Activated CD8-positive, alpha-beta memory T cell treated with anti-CD3 and anti-CD28 coated beads, Interleukin-2, amount 50 U/mL, for 24 hours (primary cell): Measurements from ENCODE around the gene KCNQ2.

ENCODE experiments used
- DNase-seq: peaks from one replicate; pipeline ENCODE4 v3.0.0-alpha.2; 2020; ENCODE audit errors: extremely low read depth

KCNQ2 gene

GRCh38 chr20:63417097-63417737 lies 55.2 kb downstream of the KCNQ2 start:
- DNase-seq, result no peak

GRCh38 chr20:63416631-63417030 lies 55.8 kb downstream of the KCNQ2 start:
- no peak for DNase-seq

DNA sequence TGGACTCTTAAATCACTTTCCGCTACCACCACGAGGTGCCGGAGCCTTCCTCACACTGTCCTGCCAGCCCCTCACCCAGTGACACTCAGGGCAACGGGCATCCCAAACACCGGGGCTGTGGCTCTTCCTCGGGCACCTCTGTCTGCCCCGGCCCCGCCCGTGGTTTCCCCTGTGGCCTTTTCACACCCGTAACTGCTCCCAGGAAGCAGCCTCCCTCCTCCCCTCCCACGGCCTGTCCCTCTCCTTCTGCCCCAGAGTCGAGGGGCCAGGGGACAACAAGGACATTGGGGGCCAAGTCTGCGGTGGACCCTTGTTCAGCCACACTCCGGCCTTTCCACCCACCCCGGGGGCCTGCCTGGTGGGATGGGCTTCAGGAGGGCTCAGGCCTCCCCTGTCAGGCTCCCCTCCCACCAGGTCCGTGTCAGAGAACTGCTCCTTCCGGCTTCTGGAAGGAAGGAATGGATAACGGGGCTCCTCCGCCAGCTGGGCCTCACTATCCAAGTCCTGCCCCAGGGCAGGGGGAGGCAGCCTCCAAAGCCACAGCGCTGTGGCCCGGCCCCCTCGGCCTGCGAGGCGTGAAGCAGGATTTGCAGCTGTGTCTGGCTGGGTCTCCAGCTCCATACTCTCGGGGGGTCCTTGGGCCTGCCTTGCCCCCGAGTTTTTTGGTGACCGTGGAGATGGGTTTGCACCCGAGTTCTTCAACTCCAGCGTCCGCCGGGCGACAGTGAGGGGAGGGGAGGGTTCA lies 56.6 kb downstream of the KCNQ2 start:
- no peak for DNase-seq

DNA sequence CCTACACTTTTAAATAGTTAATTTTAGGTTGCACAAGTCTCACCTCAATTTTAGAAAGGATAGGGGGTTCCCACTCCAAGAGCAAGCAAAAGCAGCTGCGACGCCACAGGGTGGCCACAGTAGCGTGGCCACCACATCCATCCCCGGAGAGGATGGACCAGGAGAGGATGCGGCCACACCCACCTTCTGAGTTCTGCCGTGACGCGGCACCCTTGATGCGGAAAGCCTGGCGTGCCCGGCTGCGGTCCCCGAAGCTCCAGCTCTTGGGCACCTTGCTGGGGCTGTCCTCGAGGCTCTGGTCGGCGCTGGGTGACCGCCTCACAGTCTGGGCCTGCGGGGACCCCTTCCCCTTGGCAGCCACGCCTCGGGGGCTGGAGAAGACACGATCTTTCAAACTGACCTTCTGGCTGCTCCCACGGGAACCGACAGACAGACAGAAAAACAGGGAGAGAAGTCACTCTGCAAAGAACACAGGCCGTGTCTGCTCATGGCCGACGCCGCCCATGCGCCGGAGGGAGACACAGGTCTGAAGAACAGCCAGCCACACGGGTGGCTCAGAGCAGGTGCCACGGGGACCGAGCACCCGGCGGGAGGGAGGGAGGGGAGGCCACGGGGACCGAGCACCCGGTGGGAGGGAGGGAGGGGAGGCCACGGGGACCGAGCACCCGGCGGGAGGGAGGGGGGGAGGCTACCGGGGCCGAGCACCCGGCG lies 57.6 kb downstream of the KCNQ2 start:
- no peak for DNase-seq

GRCh38 chr20:63413963-63414684 lies 58.3 kb downstream of the KCNQ2 start:
- DNase-seq, result no peak

GRCh38 chr20:63413323-63413722 lies 59.1 kb downstream of the KCNQ2 start:
- no peak for DNase-seq

DNA sequence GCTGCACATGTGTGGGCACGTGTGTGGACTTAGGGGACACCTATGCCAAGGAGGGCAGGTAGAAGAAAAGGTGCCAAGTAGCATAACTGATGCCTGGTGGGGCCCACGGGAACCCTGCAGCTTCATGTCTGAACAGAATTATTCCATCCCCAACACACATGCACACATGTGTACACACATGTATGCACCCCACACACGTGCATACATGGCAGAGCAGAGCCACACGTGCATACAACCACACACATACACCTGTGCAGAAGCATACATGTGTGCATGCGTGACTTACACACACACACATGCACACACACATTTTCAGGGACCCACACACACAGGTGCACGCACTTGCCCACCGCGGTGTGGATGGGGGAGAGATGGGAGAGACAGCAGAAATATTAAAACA lies 59.6 kb downstream of the KCNQ2 start:
- no peak for DNase-seq

DNA sequence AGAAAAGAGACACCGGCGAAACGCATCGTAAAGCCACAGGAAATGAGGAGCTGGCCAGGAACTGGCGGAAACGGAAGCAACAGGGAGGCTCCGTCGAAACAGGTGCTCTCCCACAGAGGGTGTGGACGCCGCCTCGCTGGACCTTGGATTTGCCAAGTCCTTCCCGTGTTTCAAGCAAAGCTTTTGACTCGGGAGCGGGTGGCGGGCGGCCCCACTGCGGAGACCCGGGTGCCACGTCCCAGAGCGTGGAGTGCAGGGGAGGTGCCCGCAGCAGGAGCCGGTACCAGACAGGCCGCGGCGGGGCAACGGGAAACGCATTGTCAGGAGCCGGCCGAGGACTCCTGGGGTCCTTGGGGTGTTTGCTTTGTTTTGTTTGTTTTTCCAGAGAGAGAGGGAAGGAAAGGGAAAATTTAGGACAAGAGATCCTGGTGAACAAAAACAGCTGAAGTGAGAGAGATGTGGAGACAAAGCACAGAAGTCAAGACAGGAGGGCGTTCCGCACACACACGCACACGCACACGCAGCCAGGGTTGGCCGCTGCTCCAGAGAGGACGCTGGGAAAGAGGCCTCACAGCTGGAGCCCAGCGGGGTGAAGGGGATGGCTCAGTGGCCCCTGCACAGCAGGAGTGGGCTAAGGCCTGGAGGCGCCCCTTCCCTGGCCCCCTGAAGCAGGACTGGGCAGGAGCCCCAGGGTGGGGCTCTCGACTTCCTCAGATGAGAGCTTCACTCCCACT lies 60.4 kb downstream of the KCNQ2 start:
- no peak for DNase-seq

DNA sequence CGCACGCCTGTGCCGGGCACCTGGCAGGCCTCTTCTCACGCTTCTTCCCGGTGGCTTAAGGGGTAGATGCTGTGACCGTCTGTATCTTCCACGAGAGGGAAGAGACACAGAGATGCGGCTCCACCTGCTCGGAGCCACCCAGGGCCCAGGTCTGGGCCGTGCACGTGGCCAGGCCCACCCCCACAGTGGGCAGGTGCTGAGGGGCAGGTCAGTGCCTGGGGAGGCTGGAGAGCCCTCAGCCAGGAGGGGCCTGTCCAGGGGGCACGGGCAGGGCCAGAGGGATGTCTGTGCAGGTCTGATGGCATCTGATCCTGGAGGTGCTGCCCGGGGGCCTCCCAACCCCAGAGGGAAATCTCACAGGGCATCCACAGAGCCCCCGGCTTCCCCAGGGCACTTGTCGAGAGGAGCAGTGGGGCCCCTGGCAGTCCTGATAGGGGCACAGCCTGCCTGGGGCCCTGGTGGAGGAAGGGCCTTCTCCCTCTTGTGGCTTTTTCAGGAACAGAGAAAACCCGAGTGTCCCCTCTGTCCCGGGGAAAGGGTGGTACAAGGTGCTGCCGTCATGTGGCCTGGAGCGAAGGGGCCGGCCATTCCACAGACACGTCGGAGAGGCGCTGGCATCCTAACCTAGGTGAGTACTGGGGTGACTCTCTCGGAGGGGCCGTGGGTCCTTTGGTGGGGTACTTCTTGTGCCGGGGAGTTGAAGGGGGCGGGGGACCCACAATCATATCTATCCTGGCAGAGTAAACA lies 61.1 kb downstream of the KCNQ2 start:
- no peak for DNase-seq

GRCh38 chr20:63409834-63410435 lies 62.5 kb downstream of the KCNQ2 start:
- DNase-seq, result no peak

- no peak for DNase-seq
Observed at GRCh38 chr20:63409066-63409833, 63.2 kb downstream of the KCNQ2 start.

GRCh38 chr20:63408684-63409046 lies 63.8 kb downstream of the KCNQ2 start:
- DNase-seq, result no peak

DNA sequence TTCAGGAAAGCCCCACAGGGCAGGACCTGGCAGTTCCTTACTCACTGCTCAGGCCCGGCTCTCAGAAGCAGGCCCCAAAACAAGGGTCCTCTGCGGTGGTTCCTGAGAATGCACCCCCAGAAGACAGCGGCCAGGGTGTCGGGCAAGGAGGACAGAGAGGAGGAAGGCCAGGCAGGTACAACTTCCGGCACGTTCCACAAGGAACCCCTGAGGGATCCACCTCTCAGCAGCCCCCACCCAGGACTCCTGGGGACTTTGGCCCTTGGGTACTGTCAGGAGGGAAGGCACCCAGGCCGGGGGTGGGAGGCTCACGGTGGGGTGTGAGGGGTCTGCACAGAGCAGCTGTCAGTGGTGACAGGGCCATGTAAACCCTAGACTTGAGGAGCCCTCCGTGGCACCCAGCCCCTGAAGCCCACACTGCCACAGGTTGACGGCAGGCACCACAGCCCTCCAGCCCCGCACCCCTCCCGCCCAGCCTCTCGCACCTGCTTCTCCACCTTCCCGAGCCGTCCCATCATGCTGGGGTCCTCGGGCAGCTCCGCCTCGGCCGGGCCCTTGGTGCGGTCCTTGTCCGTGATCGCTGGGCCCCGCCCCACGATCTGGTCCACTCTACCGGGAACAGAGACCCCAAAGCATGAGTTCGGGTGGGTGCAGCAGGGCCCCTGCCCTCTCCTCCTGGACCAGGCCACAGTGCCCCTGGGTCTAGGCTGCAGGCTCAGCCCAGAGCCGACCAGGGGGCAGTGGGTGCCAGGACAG lies 64.3 kb downstream of the KCNQ2 start:
- no peak for DNase-seq

DNA sequence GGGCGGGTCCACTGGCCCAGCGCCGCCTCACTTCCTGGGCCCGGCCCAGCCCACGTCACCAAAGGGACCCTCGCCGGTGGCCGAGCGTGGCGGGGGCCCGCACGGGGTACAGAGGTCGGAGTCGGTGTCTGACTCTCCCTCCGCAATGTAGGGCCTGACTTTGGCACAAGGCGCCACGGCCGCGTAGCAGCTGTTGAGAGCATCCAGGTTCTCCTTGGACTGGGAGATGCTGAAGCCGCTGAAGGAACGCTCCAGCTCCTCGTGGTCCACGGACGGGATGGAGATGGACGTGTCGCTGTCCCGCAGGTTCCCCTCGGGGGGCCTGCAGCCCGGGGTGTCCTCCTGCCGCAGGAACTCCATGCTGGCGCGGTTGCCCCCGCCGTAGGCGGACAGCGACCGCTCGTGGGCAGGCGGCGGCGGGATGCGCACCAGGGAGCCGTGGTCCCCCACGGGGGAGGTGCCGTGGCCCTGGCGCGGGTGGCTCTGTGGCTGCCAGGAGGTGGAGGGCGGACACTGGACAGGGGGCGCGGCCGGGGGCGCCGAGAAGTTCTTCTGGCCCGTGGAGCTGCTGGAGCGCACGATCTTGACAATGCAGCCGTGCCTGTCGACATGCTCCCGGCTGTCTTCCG lies 65.7 kb downstream of the KCNQ2 start:
- DNase-seq, result no peak

DNA sequence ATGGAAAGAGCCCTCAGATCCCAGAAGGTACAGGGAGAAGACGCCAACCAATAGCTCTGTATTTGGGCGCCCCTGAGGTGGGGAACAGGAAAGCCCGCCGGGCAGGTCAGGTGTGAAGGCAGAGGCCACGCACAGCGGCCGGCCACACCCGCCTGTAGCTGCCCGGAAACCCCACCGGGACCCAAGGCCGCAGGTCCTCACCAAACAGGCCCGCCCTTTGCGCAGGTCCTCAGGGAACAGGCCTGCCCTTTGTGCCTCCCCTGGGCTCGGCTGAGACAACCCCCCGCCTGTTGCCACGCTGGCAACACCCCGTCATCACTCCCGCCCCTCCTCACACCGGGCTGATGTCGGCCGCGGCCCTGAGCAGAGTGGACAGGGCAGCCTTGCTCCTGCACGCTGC lies 66.4 kb downstream of the KCNQ2 start:
- DNase-seq, result no peak

GRCh38 chr20:63405102-63405730 lies 67.2 kb downstream of the KCNQ2 start:
- DNase-seq, result no peak

DNA sequence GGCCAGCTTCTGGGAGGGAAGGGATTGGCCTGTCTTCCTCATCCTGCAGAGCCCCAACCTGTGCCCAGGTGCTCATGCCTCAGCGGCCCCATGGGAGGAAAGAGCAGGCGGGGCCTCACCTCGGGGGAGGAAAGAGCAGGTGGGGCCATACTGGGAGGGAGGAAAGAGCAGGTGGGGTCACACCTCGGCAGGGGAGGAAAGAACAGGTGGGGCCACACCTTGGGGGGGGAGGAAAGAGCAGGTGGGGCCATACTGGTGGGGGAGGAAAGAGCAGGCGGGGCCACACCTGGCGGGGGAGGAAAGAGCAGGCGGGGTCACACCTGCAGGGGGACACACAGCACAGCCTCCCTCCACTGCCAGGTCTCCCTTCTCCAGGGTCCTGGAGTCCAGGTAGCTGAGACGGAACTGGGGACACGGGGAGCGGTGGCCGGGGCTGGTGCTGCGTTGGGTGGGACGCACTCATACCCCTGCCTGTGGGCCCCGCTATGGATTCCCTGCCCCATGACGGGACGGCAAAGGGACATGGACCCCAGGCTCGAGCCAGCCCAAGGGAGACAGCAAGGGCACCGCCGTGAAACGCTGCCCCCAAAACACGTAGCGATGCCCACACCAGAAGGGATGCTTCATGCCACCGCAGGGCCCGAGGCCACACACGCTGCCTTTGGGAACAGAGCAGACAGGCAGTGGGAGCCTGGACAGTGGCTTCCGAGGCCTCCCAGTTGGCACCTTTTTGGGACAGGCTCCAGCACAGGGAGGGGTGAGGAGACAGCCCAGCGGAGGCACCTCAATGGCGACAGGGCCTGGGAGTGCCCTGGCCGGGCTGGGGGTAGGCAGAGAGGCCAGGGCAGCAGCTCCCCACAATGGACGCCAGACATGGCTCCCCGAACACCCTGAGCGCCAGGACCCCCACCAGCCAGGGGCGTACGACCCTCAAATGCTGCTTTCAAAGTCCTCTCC lies 68.0 kb downstream of the KCNQ2 start:
- DNase-seq, result no peak
